Smooth muscle cell (in vitro differentiated cells): ENCODE measurements around the gene COIL. TPM values are rescaled to one million over a fixed set of nuclear protein-coding genes. Genes with fewer than 3 reads are reported as not detected.
"Not testable (repeated sequence)": the region's sequence is repeated elsewhere in the genome, so short reads cannot be mapped to it uniquely, and the experiment has no call there.

Experiments
- DNase-seq: peaks from one replicate; lab custom pipeline; 2025; ENCODE audit not compliant: unreplicated experiment; lab: John Stamatoyannopoulos, UW
- H2AFZ ChIP-seq: fragments of 200-600 bp; sonication (generic); 2 replicates; pipeline ENCODE4 v1.6.0; 2016; ENCODE audit warnings: antibody characterized with exemption, low read depth, mild to moderate bottlenecking
- H3F3A ChIP-seq: fragments of 200-600 bp; sonication (generic); 2 replicates; pipeline ENCODE4 v1.6.0; 2017; ENCODE audit warnings: antibody characterized with exemption, low read depth
- H3K27ac ChIP-seq: fragments of 200-600 bp; sonication (generic); 2 replicates; pipeline ENCODE4 v1.5.1; 2016; ENCODE audit warnings: low read depth, mild to moderate bottlenecking
- H3K27me3 ChIP-seq: fragments of 200-600 bp; sonication (generic); 2 replicates; pipeline ENCODE4 v1.6.1; 2016; ENCODE audit warnings: low read depth, mild to moderate bottlenecking
- H3K36me3 ChIP-seq: fragments of 200-600 bp; sonication (generic); 2 replicates; pipeline ENCODE4 v1.5.1; 2016; ENCODE audit warnings: low read depth
- H3K4me1 ChIP-seq: fragments of 200-600 bp; sonication (generic); 2 replicates; pipeline ENCODE4 v1.5.1; 2016; ENCODE audit warnings: low read depth
- H3K4me2 ChIP-seq: fragments of 200-600 bp; sonication (generic); 2 replicates; pipeline ENCODE4 v1.6.0; 2016; ENCODE audit warnings: mild to moderate bottlenecking
- H3K4me3 ChIP-seq: fragments of 200-600 bp; sonication (generic); 2 replicates; pipeline ENCODE4 v1.5.1; 2016; ENCODE audit warnings: mild to moderate bottlenecking
- H3K79me2 ChIP-seq: fragments of 200-600 bp; sonication (generic); 2 replicates; pipeline ENCODE4 v1.6.0; 2016; ENCODE audit warnings: low read depth, mild to moderate bottlenecking
- H3K9ac ChIP-seq: fragments of 200-600 bp; sonication (generic); 2 replicates; pipeline ENCODE4 v1.6.0; 2016; ENCODE audit warnings: low read depth
- H3K9me3 ChIP-seq: fragments of 200-600 bp; sonication (generic); replicated peaks from 2 replicates; pipeline ENCODE4 v1.5.1; 2016; ENCODE audit warnings: low read depth
- H4K20me1 ChIP-seq: fragments of 200-600 bp; sonication (generic); 2 replicates; pipeline ENCODE4 v1.6.0; 2016; ENCODE audit warnings: low read depth
- WGBS: methylation state at CpG from one replicate; pipeline ENCODE4 v1.1.7; 2016; ENCODE audit warnings: low lambda C conversion rate; 5-methylcytosine and 5-hydroxymethylcytosine counted together
- polyA plus RNA-seq: library from polyadenylated mRNA; unstranded; fragments of >200 nt; fragmentation: Nextera tagmentation; extraction: Ambion mirVana; gene quantifications from 2 replicates; pipeline ENCODE4 v1.2.1, GENCODE V29; 2016
- total RNA-seq: library from RNA; depleted of rRNA; stranded (reverse); fragments of >200 nt; gene quantifications from 2 replicates; pipeline ENCODE4 v1.2.3, GENCODE V29; 2014
- TF ChIP-seq, protein P1 (sequence below): fragments of 200-600 bp; sonication (generic); IDR thresholded peaks from 2 replicates; pipeline ENCODE4 v1.5.1; 2017; ENCODE audit warnings: borderline replicate concordance, mild to moderate bottlenecking, antibody characterized with exemption; ENCODE audit not compliant: insufficient read depth, poor library complexity, severe bottlenecking

Gene COIL
- total and polyA plus RNA-seq, 2 experiments from 2014 or later = 15.5 to 30.3 TPM

DNA sequence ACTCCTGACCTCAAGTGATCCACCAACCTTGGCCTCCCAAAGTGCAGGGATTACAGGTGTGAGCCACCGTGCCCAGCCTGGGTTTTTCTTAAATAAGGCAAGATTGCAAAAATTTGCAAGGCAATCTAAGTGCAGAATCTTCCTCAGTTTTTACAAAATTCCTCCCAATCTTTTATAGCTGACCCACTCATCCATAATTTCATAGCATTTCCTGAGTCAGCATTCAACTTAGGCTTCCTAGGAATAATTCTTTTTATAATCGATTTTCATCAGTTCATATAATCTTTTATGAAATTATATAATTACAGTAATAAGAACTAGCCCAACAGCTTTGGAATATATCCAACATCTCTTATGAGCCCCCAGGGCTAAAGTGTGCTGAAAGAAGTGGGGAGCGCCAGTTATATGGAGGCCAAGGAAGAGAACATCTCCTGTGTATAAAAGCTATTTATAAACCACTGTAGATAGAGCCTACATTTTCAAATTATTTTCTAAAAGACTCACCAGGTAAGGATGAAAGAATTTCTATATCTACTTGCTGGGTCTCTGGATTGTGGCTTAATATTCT, 14.8 kb downstream of the COIL start:
- Histone ChIP-seq H3K4me1 (no peaks in the 10 kb centered on the region), H3K4me2 (no peak overlapping the region), H3K27ac (no peak overlapping the region), H3F3A (no peaks in the 10 kb centered on the region), H3K36me3 (peaks cover 24% of the 10 kb centered on the region), H3K9me3 (no peaks in the 10 kb centered on the region), H3K4me3 (no peak overlapping the region), H2AFZ (no peak overlapping the region), H3K27me3 (no peaks in the 10 kb centered on the region), H4K20me1 (no peaks in the 10 kb centered on the region), H3K9ac (no peak overlapping the region), H3K79me2 (no peaks in the 10 kb centered on the region)
- WGBS = 95% methylated on average over 3 of the region's 3 CpGs
- no peak for DNase-seq
- TF ChIP-seq, protein P1, sequence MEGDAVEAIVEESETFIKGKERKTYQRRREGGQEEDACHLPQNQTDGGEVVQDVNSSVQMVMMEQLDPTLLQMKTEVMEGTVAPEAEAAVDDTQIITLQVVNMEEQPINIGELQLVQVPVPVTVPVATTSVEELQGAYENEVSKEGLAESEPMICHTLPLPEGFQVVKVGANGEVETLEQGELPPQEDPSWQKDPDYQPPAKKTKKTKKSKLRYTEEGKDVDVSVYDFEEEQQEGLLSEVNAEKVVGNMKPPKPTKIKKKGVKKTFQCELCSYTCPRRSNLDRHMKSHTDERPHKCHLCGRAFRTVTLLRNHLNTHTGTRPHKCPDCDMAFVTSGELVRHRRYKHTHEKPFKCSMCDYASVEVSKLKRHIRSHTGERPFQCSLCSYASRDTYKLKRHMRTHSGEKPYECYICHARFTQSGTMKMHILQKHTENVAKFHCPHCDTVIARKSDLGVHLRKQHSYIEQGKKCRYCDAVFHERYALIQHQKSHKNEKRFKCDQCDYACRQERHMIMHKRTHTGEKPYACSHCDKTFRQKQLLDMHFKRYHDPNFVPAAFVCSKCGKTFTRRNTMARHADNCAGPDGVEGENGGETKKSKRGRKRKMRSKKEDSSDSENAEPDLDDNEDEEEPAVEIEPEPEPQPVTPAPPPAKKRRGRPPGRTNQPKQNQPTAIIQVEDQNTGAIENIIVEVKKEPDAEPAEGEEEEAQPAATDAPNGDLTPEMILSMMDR = no peak

DNA sequence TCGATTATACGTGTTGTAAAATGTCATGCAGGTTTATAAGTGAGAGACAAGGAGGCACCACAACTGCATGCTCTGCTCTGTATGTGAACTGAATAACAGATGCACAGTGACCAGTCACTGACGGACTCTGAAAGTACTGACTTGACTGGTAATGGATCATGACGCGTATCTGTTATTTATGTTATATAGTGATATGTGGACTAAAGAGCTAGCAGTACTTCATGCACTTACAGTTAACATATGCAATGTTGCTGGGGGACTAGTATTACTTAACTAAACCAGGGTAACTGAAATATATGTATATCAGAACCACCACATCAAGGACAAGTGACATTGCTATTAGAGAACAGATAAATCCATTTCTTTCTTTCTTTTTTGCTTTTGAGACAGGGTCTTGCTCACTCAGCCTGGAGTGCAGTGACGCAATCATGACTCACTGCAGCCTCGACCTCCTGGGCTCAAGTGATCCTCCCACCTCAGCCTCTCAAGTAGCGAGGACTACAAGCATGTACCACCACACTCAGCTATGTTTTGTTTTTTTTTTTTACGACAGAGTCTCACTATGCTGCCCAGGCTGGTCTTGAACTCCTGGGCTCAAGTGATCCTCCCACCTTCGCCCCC, 17.2 kb downstream of the COIL start:
- TF ChIP-seq, protein P1 = no peak
- peaks cover 19% of the 10 kb centered on the region for H3K36me3 ChIP-seq
- no peak overlapping the region for H3K27ac ChIP-seq
- no peaks in the 10 kb centered on the region for H4K20me1 ChIP-seq
- 88% methylated on average over 10 of the region's 10 CpGs for WGBS
- H3K9ac ChIP-seq = no peak overlapping the region
- no peak overlapping the region for H3K4me3 ChIP-seq
- H3K4me2 ChIP-seq = no peak overlapping the region
- H3K27me3 ChIP-seq = no peaks in the 10 kb centered on the region
- no peak for DNase-seq
- no peaks in the 10 kb centered on the region for H3K4me1 ChIP-seq
- H3K79me2 ChIP-seq = no peaks in the 10 kb centered on the region
- H2AFZ ChIP-seq = no peak overlapping the region
- no peaks in the 10 kb centered on the region for H3F3A ChIP-seq
- H3K9me3 ChIP-seq = no peaks in the 10 kb centered on the region

GRCh38 chr17:56939869-56940484, 20.9 kb downstream of the COIL start:
- Histone ChIP-seq H3K4me3 (no peak overlapping the region), H2AFZ (no peak overlapping the region), H3K4me1 (no peaks in the 10 kb centered on the region), H3K36me3 (peaks cover 13% of the 10 kb centered on the region), H3K4me2 (no peak overlapping the region), H3K9ac (no peak overlapping the region), H4K20me1 (no peaks in the 10 kb centered on the region), H3F3A (no peaks in the 10 kb centered on the region), H3K79me2 (no peaks in the 10 kb centered on the region), H3K27me3 (no peaks in the 10 kb centered on the region), H3K9me3 (no peaks in the 10 kb centered on the region), H3K27ac (no peak overlapping the region)
- TF ChIP-seq, protein P1 = peak; percentile 59
- 76% methylated on average over 11 of the region's 11 CpGs for whole genome bisulfite sequencing
- DNase-seq = no peak

- not testable (repeated sequence) for H2AFZ ChIP-seq, H3F3A ChIP-seq, H4K20me1 ChIP-seq, H3K4me2 ChIP-seq, DNase-seq, H3K9me3 ChIP-seq, H3K79me2 ChIP-seq, H3K27ac ChIP-seq, H3K9ac ChIP-seq, H3K4me3 ChIP-seq, H3K27me3 ChIP-seq, H3K36me3 ChIP-seq, H3K4me1 ChIP-seq
- 96% methylated on average over 5 of the region's 5 CpGs for WGBS
Measured at GRCh38 chr17:56938206-56938605, 22.6 kb downstream of the COIL start.
